Measurements from ENCODE around the gene RGS7.
A peak's percentile ranks its signal among the peaks of the same experiment; 100 is the strongest.
"Not testable (repeated sequence)": the region's sequence is repeated elsewhere in the genome, so short reads cannot be mapped to it uniquely, and the experiment has no call there.

RGS7 gene

GRCh38 chr1:240980342-240980741 is 376.7 kb downstream of the RGS7 start:
- DNase-seq (ENCODE audit: low read depth): no peak

DNA sequence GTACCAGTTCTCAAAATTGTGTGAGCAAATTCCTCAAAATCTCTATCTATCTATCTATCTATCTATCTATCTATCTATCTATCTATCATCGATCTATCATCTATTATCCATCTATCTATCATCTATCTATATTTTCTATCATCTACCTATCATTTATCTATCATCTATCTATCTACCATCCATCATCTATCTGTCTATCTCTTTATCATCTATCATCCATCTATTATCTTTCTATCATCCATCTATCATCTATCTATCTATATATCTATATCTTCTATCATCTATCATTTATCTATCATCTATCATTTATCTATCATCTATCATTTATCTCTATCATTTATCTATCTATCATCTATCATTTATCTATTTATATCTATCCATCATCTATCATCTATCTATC is 380.3 kb downstream of the RGS7 start:
- DNase-seq (ENCODE audit: low read depth): no peak

DNA sequence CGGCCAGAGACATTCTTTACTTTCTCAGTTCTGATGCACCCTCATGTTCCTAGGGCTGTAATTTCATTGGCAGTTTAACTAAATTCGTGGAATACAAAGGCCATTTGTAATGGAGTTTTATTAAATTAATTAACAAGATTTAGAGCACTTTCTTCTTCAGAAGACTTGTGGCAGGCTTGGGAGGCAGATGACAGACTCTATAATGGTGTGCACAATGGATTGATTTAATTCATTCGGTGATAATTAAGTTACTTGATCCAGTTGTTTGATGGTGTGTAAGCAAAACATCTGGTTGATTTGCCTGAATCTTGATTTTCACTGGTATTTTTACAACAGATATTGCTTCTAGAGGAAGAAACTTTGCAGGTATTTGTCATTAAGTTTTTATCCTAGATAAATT is 383.1 kb downstream of the RGS7 start:
- no peak for DNase-seq (ENCODE audit: low read depth)

GRCh38 chr1:240972059-240972458 is 384.9 kb downstream of the RGS7 start:
- not testable (repeated sequence) for DNase-seq (ENCODE audit: low read depth)

DNA sequence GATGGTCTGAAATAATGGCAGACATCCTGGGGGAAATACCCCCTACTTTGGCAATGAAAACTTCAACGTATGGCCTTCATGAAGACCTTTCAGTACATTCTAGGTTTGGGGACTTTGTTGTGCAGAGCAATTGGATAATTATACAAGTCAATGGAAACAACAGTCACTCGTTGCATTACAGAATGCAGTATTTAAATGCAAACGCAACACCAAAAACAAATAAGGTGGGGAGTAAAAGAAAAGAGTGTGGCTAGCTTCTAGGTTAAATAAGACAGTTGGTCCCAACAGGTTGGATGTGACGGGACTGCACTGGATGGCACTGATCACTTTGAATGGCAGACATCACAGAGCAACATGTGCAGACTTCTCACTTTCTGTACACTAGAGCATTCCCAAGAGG is 386.8 kb downstream of the RGS7 start:
- DNase-seq (ENCODE audit: low read depth): no peak

GRCh38 chr1:240968864-240969263 is 388.1 kb downstream of the RGS7 start:
- no peak for DNase-seq (ENCODE audit: low read depth)

GRCh38 chr1:240967070-240967724 is 389.8 kb downstream of the RGS7 start:
- no peak for DNase-seq (ENCODE audit: low read depth)

DNA sequence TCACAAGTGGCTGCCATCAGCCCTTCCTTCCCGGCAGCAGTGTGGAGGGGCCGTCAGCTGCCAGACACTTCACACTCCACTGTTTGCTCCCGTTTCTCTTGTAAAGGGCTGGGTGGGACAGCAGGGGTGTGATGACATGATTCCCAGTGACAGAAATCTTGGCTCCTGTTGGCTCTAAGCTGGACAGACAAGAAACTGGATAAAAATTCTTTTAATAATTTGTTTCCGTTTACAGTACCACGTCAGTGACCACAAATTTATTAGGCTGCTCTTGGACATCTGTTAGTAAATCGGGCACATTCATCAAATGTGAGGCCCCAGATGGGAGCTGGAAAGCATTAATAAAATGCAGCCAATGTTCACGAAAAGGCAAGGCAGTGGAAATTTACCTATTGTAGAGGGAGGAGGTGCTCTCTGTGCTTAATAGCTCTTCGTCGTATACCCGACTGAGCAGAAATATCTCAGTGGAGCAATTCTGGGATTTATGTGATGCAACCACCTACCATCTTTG is 391.4 kb downstream of the RGS7 start:
- DNase-seq (ENCODE audit: low read depth): no peak

GRCh38 chr1:240962086-240962485 is 394.9 kb downstream of the RGS7 start:
- DNase-seq (ENCODE audit: low read depth): no peak

GRCh38 chr1:240956424-240956823 is 400.6 kb downstream of the RGS7 start:
- DNase-seq (ENCODE audit: low read depth): no peak

DNA sequence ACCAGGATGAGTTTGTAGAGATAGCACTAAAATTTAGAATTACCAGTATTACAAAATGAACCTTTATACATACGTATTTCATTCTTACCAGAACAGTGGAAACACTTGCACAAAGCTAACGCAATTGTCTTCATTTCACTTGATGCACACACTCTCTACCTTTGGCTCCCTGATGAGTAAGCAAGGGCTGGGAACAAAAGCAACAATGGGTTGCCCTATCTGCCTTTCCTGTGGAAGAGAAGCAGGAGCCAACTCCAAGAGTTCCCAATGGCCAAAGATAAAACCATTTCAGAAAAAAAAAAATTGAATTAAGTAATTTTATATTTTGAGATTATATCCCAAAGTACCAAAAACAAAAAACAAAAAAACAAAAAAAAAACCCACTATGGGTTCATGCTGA is 401.0 kb downstream of the RGS7 start:
- no peak for DNase-seq (ENCODE audit: low read depth)

- DNase-seq (ENCODE audit: low read depth): no peak
These were observed 409.4 kb downstream of the RGS7 start for GRCh38 chr1:240947438-240948224.

GRCh38 chr1:240946926-240947325 is 410.1 kb downstream of the RGS7 start:
- DNase-seq (ENCODE audit: low read depth): peak; percentile 25

GRCh38 chr1:240942901-240943300 is 414.1 kb downstream of the RGS7 start:
- no peak for DNase-seq (ENCODE audit: low read depth)

DNA sequence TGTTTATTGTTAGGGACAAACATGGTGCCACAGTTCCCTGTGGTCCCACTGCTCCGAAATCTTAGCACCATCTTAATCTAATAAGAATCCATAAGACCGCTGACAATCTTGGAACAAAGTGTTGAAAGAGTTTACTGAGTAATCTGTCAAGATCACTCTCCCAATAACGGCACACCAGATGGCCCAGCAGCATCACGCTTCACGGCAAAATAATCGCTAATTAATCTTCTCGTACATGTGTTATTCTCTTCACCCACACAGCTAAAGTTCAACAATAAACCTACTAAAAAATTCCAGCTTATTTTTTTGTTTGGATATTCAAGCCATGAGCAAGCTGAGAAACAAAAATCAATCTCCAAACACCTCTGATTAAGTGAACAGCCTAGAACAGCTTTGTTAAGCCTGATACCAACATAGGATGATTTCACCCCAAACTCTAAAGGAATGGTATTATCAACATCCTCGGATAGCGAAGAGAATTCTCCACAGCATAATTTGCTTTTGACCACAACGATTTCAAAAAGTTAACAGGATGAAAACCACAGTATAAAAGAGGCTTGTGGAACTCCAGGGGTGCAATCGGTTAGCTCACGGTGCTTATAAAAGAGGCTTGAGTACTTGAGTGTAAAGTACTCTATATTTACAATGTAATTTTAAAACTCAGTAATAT is 415.2 kb downstream of the RGS7 start:
- no peak for DNase-seq (ENCODE audit: low read depth)

- DNase-seq (ENCODE audit: low read depth): no peak
These were observed 419.9 kb downstream of the RGS7 start for GRCh38 chr1:240936911-240937668.

GRCh38 chr1:240935920-240936319 is 421.1 kb downstream of the RGS7 start:
- DNase-seq (ENCODE audit: low read depth): no peak

- DNase-seq (ENCODE audit: low read depth): no peak
These were observed 426.0 kb downstream of the RGS7 start for GRCh38 chr1:240931031-240931430.

GRCh38 chr1:240928265-240928664 is 428.7 kb downstream of the RGS7 start:
- DNase-seq (ENCODE audit: low read depth): no peak

- DNase-seq (ENCODE audit: low read depth): no peak
These were observed 429.2 kb downstream of the RGS7 start for GRCh38 chr1:240927821-240928220.

GRCh38 chr1:240925273-240925672 is 431.7 kb downstream of the RGS7 start:
- no peak for DNase-seq (ENCODE audit: low read depth)

DNA sequence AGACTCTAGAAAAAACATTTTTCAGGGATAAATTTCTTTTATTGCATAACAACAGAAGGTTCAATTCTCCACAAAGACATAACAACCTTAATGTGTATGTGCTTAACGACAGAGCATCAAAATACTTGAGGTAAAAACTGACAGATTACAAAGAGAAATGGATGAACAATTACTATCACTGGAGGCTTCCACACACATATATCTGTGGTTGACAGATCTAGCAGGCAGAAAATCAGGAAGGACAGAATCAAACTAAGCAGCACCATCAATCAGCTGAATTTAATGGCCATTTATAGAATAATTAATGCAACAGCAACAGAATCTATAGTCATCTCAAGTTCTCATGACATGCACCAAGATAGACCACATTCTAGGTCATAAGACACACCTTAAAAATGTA is 439.0 kb downstream of the RGS7 start:
- DNase-seq (ENCODE audit: low read depth): no peak
